ENCODE data around the gene CDC5L. TPM values are rescaled to one million over a fixed set of nuclear protein-coding genes. Genes with fewer than 3 reads are reported as not detected.

Gene CDC5L
- total and polyA plus RNA-seq, 7 experiments from 2014 or later, result 14.5 to 25.4 (median 20.8) TPM

DNA sequence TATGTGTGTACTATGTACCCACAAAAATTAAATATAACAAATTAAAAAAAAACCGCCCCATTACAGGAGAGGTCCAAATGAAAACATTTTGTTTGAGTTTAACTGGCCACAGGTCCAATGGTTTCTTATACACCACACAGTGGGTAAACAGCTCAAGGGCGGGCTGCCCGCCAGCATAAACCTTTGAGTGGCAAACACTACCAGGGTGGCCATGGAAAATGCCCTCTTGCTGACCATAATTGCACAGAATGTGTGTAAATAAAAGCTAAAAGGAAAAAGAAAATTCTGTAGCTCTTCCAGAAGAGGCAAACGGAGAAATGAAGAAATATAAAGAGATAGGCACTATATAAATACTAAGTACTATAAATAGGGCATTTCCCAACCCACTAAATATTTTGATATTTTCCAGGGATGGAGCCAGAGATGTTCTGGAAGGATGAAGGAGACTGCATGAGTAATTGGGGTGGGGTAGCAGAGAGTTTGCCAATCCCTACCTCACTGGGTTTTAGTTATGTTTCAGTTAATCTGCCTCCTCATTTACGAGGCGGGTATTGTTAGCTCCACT is 1.1 kb upstream of the CDC5L start:
- Mint-ChIP-seq H3K9me3 (peaks cover 0 to 2% (median 0%) of the 10 kb centered on the region in 11 donors), H3K27ac (peak overlapping the region; percentile 91 to 99 (median 96)), H3K4me3 (peak overlapping the region; percentile 91 to 100 (median 96)), H3K27me3 (peaks cover 0 to 38% (median 0%) of the 10 kb centered on the region in 5 donors), H3K4me1 (peaks cover 24 to 42% (median 39%) of the 10 kb centered on the region in 7 donors), H3K36me3 (peaks cover 0 to 20% (median 4%) of the 10 kb centered on the region in 5 donors)
- Histone ChIP-seq H3K9me3 (ENCODE audit: control insufficient read depth in 2 of 3, low read length in 3 of 3) (no peaks in the 10 kb centered on the region), H3K27me3 (ENCODE audit: control insufficient read depth in 2 of 2, insufficient read depth in 2 of 2, low read length in 2 of 2) (no peaks in the 10 kb centered on the region), H3K36me3 (ENCODE audit: control insufficient read depth in 2 of 3, insufficient read depth in 3 of 3, low read length in 3 of 3) (peaks cover 0 to 10% (median 0%) of the 10 kb centered on the region in 3 experiments), H3K27ac (ENCODE audit: low read depth, low read length) (peak overlapping the region; percentile 85), H3K4me3 (ENCODE audit: low read length) (peak overlapping the region; percentile 71), H3K4me1 (ENCODE audit: control insufficient read depth in 2 of 2, insufficient read depth in 2 of 2, low read length in 2 of 2) (peaks cover 17 to 29% of the 10 kb centered on the region in 2 donors)
- POLR2A ChIA-PET, result interaction anchor here (1.2 kb wide), 1 partner anchor 74 kb away, joined by 5 read pairs; the partner anchor contains the start of gene AARS2
- ATAC-seq (no peak), DNase-seq (no peak)
- CTCF ChIA-PET, result interaction anchor here (0.7 to 0.9 kb wide), 2 partner anchors 9 to 750 kb away, joined by 3 to 4 read pairs; no protein-coding TSS in a partner anchor
- intact Hi-C loops (cut with micrococcal nuclease), result loop anchor here (2.0 to 5.0 kb wide), 4 partner anchors 74 to 909 kb away; partner anchors contain the start of genes AARS2 (in 1 of the 2), GTPBP2 (in 1 of the 2), NFKBIE (in 1 of the 2) and TJAP1 (in 1 of the 2)

DNA sequence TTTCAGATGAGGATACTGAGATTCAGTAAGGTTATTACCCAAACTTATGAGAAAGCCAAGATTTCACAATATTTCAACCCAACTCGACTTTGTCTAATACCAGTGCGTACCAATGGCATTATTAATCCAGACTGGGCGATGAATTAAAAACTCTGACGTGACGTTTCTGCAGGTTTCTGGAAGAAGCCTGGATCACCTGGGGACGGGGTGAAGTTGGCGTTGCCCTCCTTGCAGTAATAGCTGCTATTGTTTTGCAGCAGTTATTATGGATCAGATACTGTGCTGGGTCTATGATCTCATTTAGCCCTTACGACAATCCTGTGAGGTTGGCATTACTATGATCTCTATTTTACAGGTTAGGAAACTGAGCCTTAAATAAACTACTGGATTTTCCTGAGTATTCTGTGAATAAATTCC is 569 bp upstream of the CDC5L start:
- peak; percentile 19 for ATAC-seq
- Mint-ChIP-seq H3K4me1 (peaks cover 24 to 47% (median 44%) of the 10 kb centered on the region in 7 donors), H3K27ac (peak overlapping the region; percentile 91 to 99 (median 96)), H3K9me3 (peaks cover 0 to 2% (median 0%) of the 10 kb centered on the region in 11 donors), H3K36me3 (peaks cover 0 to 25% (median 9%) of the 10 kb centered on the region in 5 donors), H3K27me3 (peaks cover 0 to 33% (median 0%) of the 10 kb centered on the region in 5 donors), H3K4me3 (peak overlapping the region; percentile 91 to 100 (median 96))
- peaks cover 0 to 15% (median 0%) of the 10 kb centered on the region in 3 experiments for H3K36me3 ChIP-seq (ENCODE audit: control insufficient read depth in 2 of 3, insufficient read depth in 3 of 3, low read length in 3 of 3)
- H3K27me3 ChIP-seq (ENCODE audit: control insufficient read depth in 2 of 2, insufficient read depth in 2 of 2, low read length in 2 of 2), result no peaks in the 10 kb centered on the region
- intact Hi-C loops (cut with micrococcal nuclease), result loop anchor here (1.0 to 5.0 kb wide), 8 partner anchors 74 to 910 kb away; partner anchors contain the start of genes AARS2 (in 2 of the 2), NFKBIE (in 2 of the 2), GTPBP2 (in 1 of the 2) and HSP90AB1 (in 1 of the 2)
- POLR2A ChIA-PET, result interaction anchor here (1.2 kb wide), 1 partner anchor 74 kb away, joined by 5 read pairs; the partner anchor contains the start of gene AARS2
- peak in 1 of 9 donors; percentile 3 for DNase-seq
- peak overlapping the region; percentile 85 for H3K27ac ChIP-seq (ENCODE audit: low read depth, low read length)
- CTCF ChIA-PET, result interaction anchor here (0.7 to 0.9 kb wide), 2 partner anchors 9 to 750 kb away, joined by 3 to 4 read pairs; no protein-coding TSS in a partner anchor
- H3K9me3 ChIP-seq (ENCODE audit: control insufficient read depth in 2 of 3, low read length in 3 of 3), result no peaks in the 10 kb centered on the region
- peak overlapping the region; percentile 71 for H3K4me3 ChIP-seq (ENCODE audit: low read length)
- H3K4me1 ChIP-seq (ENCODE audit: control insufficient read depth in 2 of 2, insufficient read depth in 2 of 2, low read length in 2 of 2), result peaks cover 17 to 29% of the 10 kb centered on the region in 2 donors

- peaks cover 0 to 25% (median 15%) of the 10 kb centered on the region in 5 donors for H3K36me3 Mint-ChIP-seq
- ATAC-seq, result no peak
- intact Hi-C loops (cut with micrococcal nuclease), result loop anchor here (5.0 kb wide), 2 partner anchors 761 to 911 kb away; partner anchors contain the start of genes GTPBP2 (in 1 of the 2) and TJAP1 (in 1 of the 2)
- peak overlapping the region; percentile 91 to 100 (median 96) for H3K4me3 Mint-ChIP-seq
- H3K27me3 Mint-ChIP-seq, result peaks cover 0 to 23% (median 0%) of the 10 kb centered on the region in 5 donors
- Histone ChIP-seq H3K36me3 (ENCODE audit: control insufficient read depth in 2 of 3, insufficient read depth in 3 of 3, low read length in 3 of 3) (peaks cover 5 to 24% (median 8%) of the 10 kb centered on the region in 3 experiments), H3K27ac (ENCODE audit: low read depth, low read length) (peak overlapping the region; percentile 85), H3K4me1 (ENCODE audit: control insufficient read depth in 2 of 2, insufficient read depth in 2 of 2, low read length in 2 of 2) (peaks cover 17 to 29% of the 10 kb centered on the region in 2 donors), H3K27me3 (ENCODE audit: control insufficient read depth in 2 of 2, insufficient read depth in 2 of 2, low read length in 2 of 2) (no peaks in the 10 kb centered on the region), H3K9me3 (ENCODE audit: control insufficient read depth in 2 of 3, low read length in 3 of 3) (no peaks in the 10 kb centered on the region), H3K4me3 (ENCODE audit: low read length) (peak overlapping the region; percentile 71)
- DNase-seq, result peak in 1 of 9 donors; percentile 27
- CTCF ChIA-PET, result interaction anchor here (0.6 kb wide), 1 partner anchor 649 kb away, joined by 3 read pairs; no protein-coding TSS in a partner anchor
- H3K4me1 Mint-ChIP-seq, result peaks cover 24 to 49% (median 46%) of the 10 kb centered on the region in 7 donors
- H3K27ac Mint-ChIP-seq, result peak overlapping the region; percentile 87 to 99 (median 96)
- H3K9me3 Mint-ChIP-seq, result peaks cover 0 to 2% (median 0%) of the 10 kb centered on the region in 11 donors
- POLR2A ChIA-PET, result no interaction called here
Observed at GRCh38 chr6:44388135-44388487, 605 bp downstream of the CDC5L start.

- Histone ChIP-seq H3K4me3 (ENCODE audit: low read length) (peak overlapping the region; percentile 59), H3K27me3 (ENCODE audit: control insufficient read depth in 2 of 2, insufficient read depth in 2 of 2, low read length in 2 of 2) (no peaks in the 10 kb centered on the region), H3K36me3 (ENCODE audit: control insufficient read depth in 2 of 3, insufficient read depth in 3 of 3, low read length in 3 of 3) (peaks cover 9 to 31% (median 16%) of the 10 kb centered on the region in 3 experiments), H3K27ac (ENCODE audit: low read depth, low read length) (peak overlapping the region; percentile 62), H3K4me1 (ENCODE audit: control insufficient read depth in 2 of 2, insufficient read depth in 2 of 2, low read length in 2 of 2) (peaks cover 17 to 29% of the 10 kb centered on the region in 2 donors), H3K9me3 (ENCODE audit: control insufficient read depth in 2 of 3, low read length in 3 of 3) (no peaks in the 10 kb centered on the region)
- Mint-ChIP-seq H3K4me3 (peak overlapping the region; percentile 91 to 100 (median 96)), H3K27me3 (peaks cover 0 to 21% (median 0%) of the 10 kb centered on the region in 5 donors), H3K36me3 (peaks cover 1 to 27% (median 18%) of the 10 kb centered on the region in 5 donors), H3K4me1 (peaks cover 24 to 51% (median 46%) of the 10 kb centered on the region in 7 donors), H3K9me3 (peaks cover 0 to 2% (median 0%) of the 10 kb centered on the region in 11 donors), H3K27ac (peak overlapping the region; percentile 47 to 99 (median 95))
- ChIA-PET CTCF (no interaction called here), POLR2A (no interaction called here)
- ATAC-seq, result no peak
- intact Hi-C loops (cut with micrococcal nuclease), result loop anchor here (5.0 kb wide), 2 partner anchors 762 to 912 kb away; partner anchors contain the start of genes GTPBP2 (in 1 of the 2) and TJAP1 (in 1 of the 2)
- DNase-seq, result no peak
Observed at GRCh38 chr6:44388887-44389286, 1.4 kb downstream of the CDC5L start.

DNA sequence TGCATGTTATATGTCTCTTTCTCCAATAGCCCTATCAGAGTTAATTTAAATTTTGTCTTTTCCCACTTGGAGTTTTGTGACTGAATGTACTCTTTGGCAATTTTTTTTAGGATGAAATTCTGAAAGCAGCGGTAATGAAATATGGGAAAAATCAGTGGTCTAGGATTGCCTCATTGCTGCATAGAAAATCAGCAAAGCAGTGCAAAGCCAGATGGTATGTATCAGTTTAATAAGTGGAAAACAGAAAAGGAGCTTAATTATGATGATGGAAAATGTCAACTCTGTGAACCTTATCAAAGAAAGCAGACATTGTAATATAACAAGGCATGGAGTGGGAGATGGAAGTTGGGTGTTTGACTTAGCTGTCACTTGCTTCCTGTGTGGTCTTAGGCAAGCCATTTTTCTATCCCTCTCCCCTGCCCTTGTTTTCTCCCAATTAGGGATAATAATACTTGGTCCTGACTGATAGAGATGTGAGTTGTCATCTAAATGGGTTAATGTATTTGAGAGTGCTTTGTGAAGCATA is 2.7 kb downstream of the CDC5L start:
- peaks cover 0 to 12% (median 0%) of the 10 kb centered on the region in 5 donors for H3K27me3 Mint-ChIP-seq
- Histone ChIP-seq H3K9me3 (ENCODE audit: control insufficient read depth in 2 of 3, low read length in 3 of 3) (no peaks in the 10 kb centered on the region), H3K4me3 (ENCODE audit: low read length) (no peak overlapping the region), H3K4me1 (ENCODE audit: control insufficient read depth in 2 of 2, insufficient read depth in 2 of 2, low read length in 2 of 2) (peaks cover 17 to 29% of the 10 kb centered on the region in 2 donors), H3K36me3 (ENCODE audit: control insufficient read depth in 2 of 3, insufficient read depth in 3 of 3, low read length in 3 of 3) (peaks cover 13 to 45% (median 22%) of the 10 kb centered on the region in 3 experiments), H3K27me3 (ENCODE audit: control insufficient read depth in 2 of 2, insufficient read depth in 2 of 2, low read length in 2 of 2) (no peaks in the 10 kb centered on the region), H3K27ac (ENCODE audit: low read depth, low read length) (no peak overlapping the region)
- POLR2A ChIA-PET, result interaction anchor here (0.5 to 0.7 kb wide), 2 partner anchors 8 to 11 kb away, joined by 3 read pairs; no protein-coding TSS in a partner anchor
- H3K4me1 Mint-ChIP-seq, result peaks cover 36 to 61% (median 46%) of the 10 kb centered on the region in 7 donors
- intact Hi-C loops (cut with micrococcal nuclease), result no loop called here
- peaks cover 8 to 37% (median 28%) of the 10 kb centered on the region in 5 donors for H3K36me3 Mint-ChIP-seq
- H3K27ac Mint-ChIP-seq, result peak overlapping the region in 1 of 9 donors; percentile 51
- H3K9me3 Mint-ChIP-seq, result peaks cover 0 to 2% (median 0%) of the 10 kb centered on the region in 11 donors
- peak overlapping the region in 9 of 10 donors; percentile 9 to 99 (median 94) for H3K4me3 Mint-ChIP-seq
- no peak for ATAC-seq
- CTCF ChIA-PET, result interaction anchor here (0.7 kb wide), 1 partner anchor 44 kb away, joined by 3 read pairs; no protein-coding TSS in a partner anchor
- no peak for DNase-seq

DNA sequence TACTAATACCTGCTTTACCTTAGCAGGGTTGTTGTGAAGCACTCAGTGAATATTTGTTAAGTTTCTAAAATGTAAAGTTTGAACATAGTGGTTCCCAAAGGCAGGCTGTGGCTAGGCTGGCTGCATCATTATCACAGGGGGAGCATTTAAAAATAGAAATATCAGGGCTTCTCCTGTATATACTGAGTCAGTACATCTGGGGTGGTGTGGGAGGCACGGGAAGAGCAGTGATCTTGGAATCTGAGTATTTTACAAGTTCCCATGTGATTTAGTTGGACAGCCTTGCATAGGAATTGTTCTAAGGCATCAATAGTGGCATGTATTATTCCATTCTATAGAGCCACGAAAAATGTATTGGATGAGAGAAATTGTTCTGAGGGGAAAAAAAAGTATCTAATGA is 8.0 kb downstream of the CDC5L start:
- H3K9me3 ChIP-seq (ENCODE audit: control insufficient read depth in 2 of 3, low read length in 3 of 3), result no peaks in the 10 kb centered on the region
- DNase-seq (no peak), ATAC-seq (no peak)
- peaks cover 0 to under 1% of the 10 kb centered on the region in 2 donors for H3K4me1 ChIP-seq (ENCODE audit: control insufficient read depth in 2 of 2, insufficient read depth in 2 of 2, low read length in 2 of 2)
- no peak overlapping the region for H3K27ac ChIP-seq (ENCODE audit: low read depth, low read length)
- intact Hi-C loops (cut with micrococcal nuclease), result no loop called here
- peak overlapping the region in 1 of 9 donors; percentile 39 for H3K27ac Mint-ChIP-seq
- no peaks in the 10 kb centered on the region for H3K27me3 Mint-ChIP-seq
- H3K4me3 ChIP-seq (ENCODE audit: low read length), result no peak overlapping the region
- H3K36me3 ChIP-seq (ENCODE audit: control insufficient read depth in 2 of 3, insufficient read depth in 3 of 3, low read length in 3 of 3), result peaks cover 13 to 85% (median 28%) of the 10 kb centered on the region in 3 experiments
- H3K9me3 Mint-ChIP-seq, result no peaks in the 10 kb centered on the region
- ChIA-PET POLR2A (interaction anchor here (0.6 kb wide), 1 partner anchor 266 kb away, joined by 4 read pairs; no protein-coding TSS in a partner anchor), CTCF (no interaction called here)
- H3K27me3 ChIP-seq (ENCODE audit: control insufficient read depth in 2 of 2, insufficient read depth in 2 of 2, low read length in 2 of 2), result no peaks in the 10 kb centered on the region
- H3K36me3 Mint-ChIP-seq, result peaks cover 8 to 73% (median 45%) of the 10 kb centered on the region in 5 donors
- H3K4me1 Mint-ChIP-seq, result peaks cover 17 to 56% (median 38%) of the 10 kb centered on the region in 7 donors
- H3K4me3 Mint-ChIP-seq, result no peak overlapping the region

Measured in naive thymus-derived CD4-positive, alpha-beta T cell (primary cell).